PC-3 (cell line): ENCODE measurements around the gene KRT40. TPM values are rescaled to one million over a fixed set of nuclear protein-coding genes. Genes with fewer than 3 reads are reported as not detected.
A peak's percentile ranks its signal among the peaks of the same experiment; 100 is the strongest.

Experiments used
- ATAC-seq: fragments of 200-7000 bp; cut with Tn5 transposase; 2 replicates; pipeline ENCODE4 v1.9.1; 2020; ENCODE audit warnings: mild to moderate bottlenecking, moderate library complexity
- BruUV-seq: library from RNA; stranded (reverse); fragments of 400-500 nt; replicated peaks from 2 replicates; lab custom pipeline; 2021; lab: Mats Ljungman, UMichigan
- CTCF ChIA-PET: fragments of 300-600 bp; sonication (Branson Sonifier 250); formaldehyde crosslinking; loops from one replicate; lab custom pipeline; 2022; ENCODE audit warnings: antibody characterized with exemption; lab: Charles Lee
- POLR2A ChIA-PET: fragments of 300-600 bp; sonication (Branson Sonifier 250); formaldehyde crosslinking; loops from one replicate; lab custom pipeline; 2022; ENCODE audit warnings: antibody characterized with exemption; ENCODE audit not compliant: unreplicated experiment; lab: Charles Lee
- DNase-seq: peaks from one replicate; pipeline ENCODE4 v3.0.0-alpha.2; 2015
- H2AFZ ChIP-seq: fragments of 300-600 bp; sonication (generic); 2 replicates; pipeline ENCODE4 v1.6.0; 2016; ENCODE audit warnings: antibody characterized with exemption, low read length
- H3F3A ChIP-seq: fragments of 300-600 bp; sonication (generic); one replicate; pipeline ENCODE4 v1.6.0; 2017; ENCODE audit warnings: antibody characterized with exemption, low read length, control low read depth, mild to moderate bottlenecking; ENCODE audit not compliant: unreplicated experiment
- H3K27ac ChIP-seq: fragments of 300-600 bp; sonication (generic); 2 replicates; pipeline ENCODE4 v1.5.1; 2016; ENCODE audit warnings: mild to moderate bottlenecking, low read length
- H3K27me3 ChIP-seq: fragments of 300-600 bp; sonication (generic); 2 replicates; pipeline ENCODE4 v1.6.1; 2016; ENCODE audit warnings: low read length, mixed read lengths
- H3K36me3 ChIP-seq: fragments of 300-600 bp; sonication (generic); 2 replicates; pipeline ENCODE4 v1.6.1; 2016; ENCODE audit warnings: low read depth, mixed run types, low read length, mixed read lengths
- H3K4me1 ChIP-seq: fragments of 300-600 bp; sonication (generic); 2 replicates; pipeline ENCODE4 v1.5.1; 2016; ENCODE audit warnings: low read length; ENCODE audit not compliant: insufficient read depth
- H3K4me2 ChIP-seq: fragments of 300-600 bp; sonication (generic); 2 replicates; pipeline ENCODE4 v1.6.0; 2016; ENCODE audit warnings: low read length
- H3K4me3 ChIP-seq: fragments of 300-600 bp; sonication (generic); 2 replicates; pipeline ENCODE4 v1.5.1; 2016; ENCODE audit warnings: mild to moderate bottlenecking, low read length, mixed read lengths
- H3K79me2 ChIP-seq: fragments of 300-600 bp; sonication (generic); 2 replicates; pipeline ENCODE4 v1.6.1; 2017; ENCODE audit warnings: low read length, mixed read lengths
- H3K9ac ChIP-seq: fragments of 300-600 bp; sonication (generic); 2 replicates; pipeline ENCODE4 v1.6.0; 2016; ENCODE audit warnings: mild to moderate bottlenecking, low read length
- H3K9me2 ChIP-seq: fragments of 300-600 bp; sonication (generic); replicated peaks from 2 replicates; pipeline ENCODE4 v1.6.1; 2016; ENCODE audit warnings: mixed run types, low read length, mixed read lengths
- H3K9me3 ChIP-seq: fragments of 300-600 bp; sonication (generic); 2 replicates; pipeline ENCODE4 v1.6.1; 2016; ENCODE audit warnings: low read length, mixed read lengths
- H4K20me1 ChIP-seq: fragments of 300-600 bp; sonication (generic); 2 replicates; pipeline ENCODE4 v1.6.1; 2016; ENCODE audit warnings: low read length, mixed read lengths
- CTCF ChIP-seq: fragments of 300-600 bp; sonication (generic); conservative IDR thresholded peaks from 2 replicates; pipeline ENCODE4 v1.5.1; 2017; ENCODE audit warnings: antibody characterized with exemption, low read depth, mild to moderate bottlenecking, low read length
- EZH2 ChIP-seq: fragments of 300-600 bp; sonication (generic); IDR thresholded peaks from one replicate; pipeline ENCODE4 v1.6.1; 2017; ENCODE audit warnings: antibody characterized with exemption, mild to moderate bottlenecking, low read length; ENCODE audit not compliant: unreplicated experiment
- EZH2phosphoT487 ChIP-seq: fragments of 300-600 bp; sonication (generic); IDR thresholded peaks from 2 replicates; pipeline ENCODE4 v1.6.1; 2018; ENCODE audit warnings: mild to moderate bottlenecking, antibody characterized with exemption, low read length, borderline replicate concordance
- intact Hi-C: fragments of 100-400 bp; cut with micrococcal nuclease; formaldehyde crosslinking; loops from 2 replicates; pipeline ENCODE4 v1.9.0; 2023
- total RNA-seq: library from RNA; depleted of rRNA; stranded (reverse); fragments of >200 nt; gene quantifications from 2 replicates; pipeline ENCODE4 v1.2.3, GENCODE V29; 2014

Gene KRT40
- total RNA-seq, 1 experiment from 2014 or later: not detected

DNA sequence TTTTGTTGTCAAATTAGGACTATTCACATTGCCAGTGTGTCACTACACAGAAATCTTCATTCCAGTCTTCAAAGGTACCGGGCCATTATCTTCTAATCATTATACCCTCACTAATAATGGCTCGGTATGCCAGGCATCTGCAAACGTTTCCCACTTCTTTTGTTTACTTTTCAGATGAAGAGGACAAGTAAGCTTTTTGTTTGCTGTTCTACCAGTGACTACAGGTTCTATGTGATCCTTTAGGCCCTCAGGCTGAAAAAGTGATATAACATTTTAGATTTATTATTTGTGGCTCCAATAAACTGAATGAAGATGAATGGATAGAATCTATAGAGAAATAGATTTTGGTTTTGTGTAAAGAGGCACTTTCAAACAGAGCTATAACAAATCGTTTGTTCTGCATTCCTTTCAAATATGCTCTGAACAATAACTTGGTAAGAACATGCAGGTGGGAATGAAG is 25.2 kb upstream of the KRT40 start:
- no peaks in the 10 kb centered on the region for H3K9me2 ChIP-seq
- peaks cover 45% of the 10 kb centered on the region for H3K4me1 ChIP-seq
- BruUV-seq: no TSS peak
- H3K9ac ChIP-seq: no peak overlapping the region
- intact Hi-C loops: loop anchor here (10.0 kb wide), 2 partner anchors 55 to 95 kb away; partner anchors contain the start of genes KRTAP2-3 and KRTAP2-4
- no peaks in the 10 kb centered on the region for H3K36me3 ChIP-seq
- no peaks in the 10 kb centered on the region for H3K27me3 ChIP-seq
- no peaks in the 10 kb centered on the region for H3K79me2 ChIP-seq
- H3K4me2 ChIP-seq: peak overlapping the region; percentile 31
- H3K9me3 ChIP-seq: no peaks in the 10 kb centered on the region
- CTCF ChIA-PET: interaction anchor here (0.6 kb wide), 1 partner anchor 50 kb away, joined by 3 read pairs; no protein-coding TSS in a partner anchor
- no peak for TF ChIP-seq CTCF
- no peak for TF ChIP-seq EZH2phosphoT487
- no peak for TF ChIP-seq EZH2
- peak overlapping the region; percentile 28 for H3K27ac ChIP-seq
- no peaks in the 10 kb centered on the region for H4K20me1 ChIP-seq
- POLR2A ChIA-PET: no interaction called here
- no peak overlapping the region for H3K4me3 ChIP-seq
- peaks cover 5% of the 10 kb centered on the region for H3F3A ChIP-seq
- peak; percentile 81 for DNase-seq
- ATAC-seq: peak; percentile 61
- H2AFZ ChIP-seq: no peak overlapping the region

GRCh38 chr17:41008811-41009210 is 24.7 kb upstream of the KRT40 start, which contains the start of gene KRTAP3-1:
Gene KRTAP3-1 (minus strand): TSS chr17:41009128. CDS start chr17:41009074, 54 bp downstream.
- Histone ChIP-seq H3K9me2 (no peaks in the 10 kb centered on the region), H3K9me3 (no peaks in the 10 kb centered on the region), H3K4me1 (peaks cover 40% of the 10 kb centered on the region), H3K27me3 (no peaks in the 10 kb centered on the region), H3K36me3 (no peaks in the 10 kb centered on the region), H3K9ac (no peak within 1 kb of the TSS), H3K4me2 (peak within 1 kb of the TSS; percentile 31), H3K79me2 (no peaks in the 10 kb centered on the region), H2AFZ (no peak within 1 kb of the TSS), H4K20me1 (no peaks in the 10 kb centered on the region), H3K27ac (peak within 1 kb of the TSS; percentile 28), H3F3A (peaks cover 5% of the 10 kb centered on the region), H3K4me3 (no peak within 1 kb of the TSS)
- BruUV-seq: no TSS peak
- DNase-seq (no peak), ATAC-seq (no peak)
- ChIA-PET CTCF (no interaction called here), POLR2A (no interaction called here)
- intact Hi-C loops: loop anchor here (10.0 kb wide), 2 partner anchors 56 to 94 kb away; partner anchors contain the start of genes KRTAP2-3 and KRTAP2-4
- TF ChIP-seq EZH2 (no peak), EZH2phosphoT487 (no peak), CTCF (no peak)

DNA sequence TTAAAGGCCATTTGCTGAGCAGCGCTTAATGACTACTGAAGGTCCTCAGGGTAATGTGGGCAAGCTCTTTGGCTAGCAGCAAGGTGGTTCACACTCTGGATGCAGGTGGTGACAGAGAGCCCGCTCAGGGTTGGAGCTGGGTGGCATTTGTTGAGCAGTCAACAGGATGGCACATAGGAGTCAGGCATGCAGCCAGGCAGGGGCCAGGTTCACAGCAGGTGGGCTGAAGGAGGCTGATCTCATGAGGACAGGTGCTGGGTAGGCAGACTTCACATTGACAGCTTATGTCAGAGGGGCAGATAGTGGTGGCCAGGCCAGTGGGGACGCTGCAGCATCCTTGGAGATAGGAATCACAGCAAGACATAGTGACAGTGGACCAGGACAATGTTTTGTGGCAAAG is 20.3 kb upstream of the KRT40 start:
- CTCF ChIA-PET: no interaction called here
- H2AFZ ChIP-seq: no peak overlapping the region
- no peaks in the 10 kb centered on the region for H3K27me3 ChIP-seq
- ATAC-seq (no peak), DNase-seq (no peak)
- BruUV-seq: no TSS peak
- no peaks in the 10 kb centered on the region for H3K36me3 ChIP-seq
- no peak overlapping the region for H3K9ac ChIP-seq
- no peaks in the 10 kb centered on the region for H3K79me2 ChIP-seq
- peaks cover 32% of the 10 kb centered on the region for H3K4me1 ChIP-seq
- H3F3A ChIP-seq: no peaks in the 10 kb centered on the region
- no peak overlapping the region for H3K4me3 ChIP-seq
- no peaks in the 10 kb centered on the region for H4K20me1 ChIP-seq
- no peak overlapping the region for H3K4me2 ChIP-seq
- no peaks in the 10 kb centered on the region for H3K9me3 ChIP-seq
- H3K27ac ChIP-seq: no peak overlapping the region
- POLR2A ChIA-PET: no interaction called here
- intact Hi-C loops: loop anchor here (10.0 kb wide), 2 partner anchors 60 to 90 kb away; partner anchors contain the start of genes KRTAP2-3 and KRTAP2-4
- no peaks in the 10 kb centered on the region for H3K9me2 ChIP-seq
- TF ChIP-seq EZH2 (no peak), EZH2phosphoT487 (no peak), CTCF (no peak)
